HG02973 (cell line): ENCODE measurements around the gene RNF115.
"Not testable (repeated sequence)": the region's sequence is repeated elsewhere in the genome, so short reads cannot be mapped to it uniquely, and the experiment has no call there.

Experiments
- ATAC-seq: cut with Tn5 transposase; IDR thresholded peaks from one replicate; pipeline ENCODE4 v1.9.1; 2021; ENCODE audit warnings: moderate library complexity; ENCODE audit not compliant: unreplicated experiment

Gene RNF115

GRCh38 chr1:145747398-145748247 lies 76.3 kb downstream of the RNF115 start:
- ATAC-seq, result no peak

- no peak for ATAC-seq
Measured at GRCh38 chr1:145740269-145740668, 83.6 kb downstream of the RNF115 start.

GRCh38 chr1:145736191-145736590 lies 87.7 kb downstream of the RNF115 start:
- no peak for ATAC-seq

- no peak for ATAC-seq
Measured at GRCh38 chr1:145730900-145731299, 93.0 kb downstream of the RNF115 start.

- no peak for ATAC-seq
Measured at GRCh38 chr1:145730467-145730866, 93.4 kb downstream of the RNF115 start.

DNA sequence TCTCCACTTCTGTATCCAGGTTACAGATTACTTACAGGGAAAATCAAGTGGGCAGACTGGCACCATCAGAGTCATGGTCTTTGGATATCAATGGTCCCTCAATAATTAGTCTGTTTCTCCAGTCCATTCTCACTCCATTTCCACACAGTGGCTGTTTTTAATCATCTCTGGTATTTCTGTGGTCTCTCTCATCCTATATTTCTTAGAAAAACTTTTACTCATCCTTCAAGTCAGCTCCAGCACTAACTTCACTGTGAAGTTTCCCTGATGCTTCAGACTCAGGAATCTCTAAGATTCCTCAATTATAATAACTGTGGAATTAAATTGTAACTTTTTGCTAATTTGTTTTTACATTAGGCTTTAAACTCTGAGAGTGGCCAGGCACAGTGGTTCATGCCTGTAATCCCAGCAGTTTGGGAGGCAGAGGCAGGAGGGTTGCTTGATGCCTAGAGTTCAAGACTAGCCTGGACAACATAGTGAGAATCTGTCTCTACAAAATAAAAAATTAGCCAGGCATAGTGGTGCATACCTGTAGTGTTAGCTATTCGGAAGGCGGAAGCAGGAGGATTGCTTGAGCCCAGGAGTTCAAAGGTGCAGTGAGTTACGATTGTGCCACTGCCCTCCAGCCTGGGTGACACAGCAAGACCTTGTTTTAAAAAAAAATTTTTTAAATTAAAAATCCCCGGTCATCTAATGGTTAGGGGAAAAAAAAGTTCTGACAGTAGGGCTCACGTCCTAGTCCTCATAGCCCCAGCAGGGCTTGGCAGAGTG lies 94.0 kb downstream of the RNF115 start:
- ATAC-seq, result no peak

- no peak for ATAC-seq
Measured at GRCh38 chr1:145729196-145729595, 94.7 kb downstream of the RNF115 start.

- not testable (repeated sequence) for ATAC-seq
Measured at GRCh38 chr1:145726193-145726592, 97.7 kb downstream of the RNF115 start.

- no peak for ATAC-seq
Measured at GRCh38 chr1:145720878-145721671, 102.8 kb downstream of the RNF115 start.

GRCh38 chr1:145720556-145720877 lies 103.4 kb downstream of the RNF115 start:
- ATAC-seq, result no peak

DNA sequence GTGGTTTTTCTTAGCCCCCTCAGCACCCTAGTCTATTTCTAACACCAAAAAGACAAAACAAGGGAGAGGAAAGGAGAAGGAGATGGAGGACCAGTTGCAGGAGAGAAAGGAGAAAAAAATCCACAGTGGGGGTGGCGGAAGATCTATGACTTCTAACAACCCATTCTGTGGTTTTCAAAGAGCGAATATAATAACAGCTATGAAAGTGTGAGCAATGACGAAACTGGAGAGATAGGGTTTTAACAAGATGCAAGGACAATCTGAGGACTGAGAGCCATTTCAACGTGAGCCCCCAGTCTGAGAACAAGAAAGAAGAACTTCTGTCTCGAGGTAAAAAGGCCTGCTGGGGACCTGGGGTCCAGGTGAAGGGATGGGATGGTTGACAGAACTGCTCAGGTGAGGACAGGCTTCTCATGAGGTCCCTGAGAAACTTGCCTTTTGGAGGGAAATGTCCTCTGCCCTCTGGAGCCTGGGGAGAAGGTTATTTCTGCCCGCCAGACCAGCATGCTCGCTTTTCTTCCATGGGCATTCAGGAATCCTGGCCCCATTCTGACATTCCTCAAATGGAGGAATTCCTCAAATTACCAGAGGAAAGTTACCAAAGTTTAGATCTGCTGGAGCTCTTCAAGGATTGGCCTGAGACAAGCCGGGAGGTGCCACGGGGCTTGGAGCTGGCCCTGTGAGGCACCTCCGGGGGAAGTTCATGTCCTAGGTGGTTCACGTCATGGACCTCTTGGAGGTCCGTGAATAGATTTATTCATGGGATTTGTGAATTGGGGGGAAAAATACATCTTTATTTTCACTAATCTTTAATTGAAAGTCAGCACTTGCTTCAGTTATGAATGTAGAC lies 104.4 kb downstream of the RNF115 start, which contains the start of gene CD160:
Gene CD160, plus strand, starts transcription at position 270 of the 850 bp plus-strand sequence. CDS start 8,829 bp downstream, outside the sequence.
- no peak for ATAC-seq

GRCh38 chr1:145718465-145718864 lies 105.4 kb downstream of the RNF115 start:
- ATAC-seq, result not testable (repeated sequence)

- ATAC-seq, result no peak
Measured at GRCh38 chr1:145717833-145718232, 106.1 kb downstream of the RNF115 start.

DNA sequence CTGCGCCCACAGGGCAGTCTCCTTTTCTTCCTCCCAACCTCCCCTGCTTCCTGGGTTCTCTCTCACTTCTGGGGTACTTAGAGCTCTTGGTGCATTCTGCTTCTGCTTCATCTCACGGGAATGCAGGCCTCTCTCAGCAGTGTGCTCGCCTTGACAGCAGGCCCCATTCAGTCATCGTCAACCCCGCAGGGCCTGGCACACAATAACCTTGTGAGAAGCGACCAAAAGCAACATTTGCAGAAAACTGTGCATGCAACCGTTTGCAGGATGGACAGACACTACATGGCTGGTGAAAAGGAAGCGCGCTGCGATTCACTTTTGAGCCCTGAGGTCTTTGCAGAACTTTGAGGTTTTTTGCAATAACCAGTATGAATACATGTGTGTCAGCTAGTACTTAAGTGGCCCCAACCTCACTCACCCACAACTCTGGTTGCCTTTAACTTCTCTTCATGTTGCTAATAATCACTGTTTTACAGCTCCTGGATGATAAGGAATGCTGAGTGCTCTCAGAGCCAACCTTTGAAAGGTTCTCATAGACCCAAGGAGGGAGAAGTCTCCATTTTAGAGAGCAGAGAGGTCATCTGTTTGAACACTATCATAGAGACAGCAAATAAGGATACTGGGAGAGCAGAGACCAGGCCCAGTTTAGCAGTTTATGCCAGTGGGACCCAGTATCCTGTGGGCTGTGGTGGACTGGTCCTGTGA lies 107.1 kb downstream of the RNF115 start:
- ATAC-seq, result no peak

- no peak for ATAC-seq
Measured at GRCh38 chr1:145714524-145715111, 109.3 kb downstream of the RNF115 start.

DNA sequence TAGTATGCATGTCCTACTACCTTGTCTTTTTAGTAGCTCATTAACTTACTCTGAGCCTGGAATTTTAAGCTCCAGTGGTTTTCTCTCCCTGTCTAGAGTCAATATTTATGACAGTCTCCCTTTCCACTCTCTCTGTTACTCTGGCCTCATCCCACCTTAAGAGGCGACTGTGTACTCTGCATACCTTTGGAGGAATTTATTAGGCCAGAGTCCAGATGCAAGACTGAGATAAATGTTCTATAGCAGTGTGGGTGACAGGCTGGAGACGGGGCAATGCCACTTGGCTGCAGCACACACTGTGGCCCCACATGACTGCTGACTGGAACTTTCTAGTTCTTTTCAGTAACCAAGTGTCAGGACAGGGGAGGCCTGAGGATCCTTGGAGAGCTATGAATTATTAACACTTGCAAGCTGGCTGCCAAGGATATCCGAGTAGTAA lies 112.7 kb downstream of the RNF115 start:
- ATAC-seq, result no peak

GRCh38 chr1:145710291-145711027 lies 113.4 kb downstream of the RNF115 start:
- ATAC-seq, result no peak

GRCh38 chr1:145708063-145708462 lies 115.8 kb downstream of the RNF115 start:
- no peak for ATAC-seq
